SK-N-SH (cell line): ENCODE results near the gene RPL29. TPM values are rescaled to one million over a fixed set of nuclear protein-coding genes. Genes with fewer than 3 reads are reported as not detected.

Experiments
- CTCF ChIA-PET: fragments of 300-600, 350-600 bp; formaldehyde crosslinking; extraction: SDS; loops from one replicate; lab custom pipeline; 2021; lab: Yijun Ruan, JAX
- POLR2A ChIA-PET: fragments of 350-600 bp; sonication (Branson Sonifier 250); formaldehyde crosslinking; extraction: SDS; loops from one replicate; lab custom pipeline; 2020; ENCODE audit warnings: antibody characterized with exemption, inconsistent platforms; lab: Yijun Ruan, JAX
- DNase-seq: peaks from one replicate; pipeline ENCODE4 v3.0.0; 2012
- H2AFZ ChIP-seq: fragments of 200-600 bp; sonication (generic); 2 replicates; pipeline ENCODE4 v1.8.1; 2016; ENCODE audit warnings: antibody characterized with exemption, mild to moderate bottlenecking, low read depth
- H3F3A ChIP-seq: fragments of 200-600 bp; sonication (generic); replicated peaks from 2 replicates; pipeline ENCODE3; 2016; ENCODE audit warnings: antibody characterized with exemption, mild to moderate bottlenecking; ENCODE audit not compliant: insufficient read depth
- H3K27ac ChIP-seq, 2 experiments: fragments of 200-500 bp in 1 of 2; fragments of 200-600 bp in 1 of 2; sonication (Bioruptor generic) in 1 of 2; sonication (generic), shearing (Covaris generic) in 1 of 2; 2 replicates each; pipeline versions ENCODE4 v1.5.1 to v1.6.1; 2014 to 2016; ENCODE audit warnings: low read depth in 2 of 2, inconsistent platforms in 1 of 2, low read length in 1 of 2, mild to moderate bottlenecking in 1 of 2, mixed read lengths in 1 of 2
- H3K27me3 ChIP-seq: fragments of 200-600 bp; sonication (generic), shearing (Covaris generic); 2 replicates; pipeline ENCODE4 v1.6.1; 2016; ENCODE audit warnings: mixed run types; ENCODE audit not compliant: insufficient read depth
- H3K36me3 ChIP-seq, 2 experiments: fragments of 200-500 bp in 1 of 2; fragments of 200-600 bp in 1 of 2; sonication (Bioruptor generic) in 1 of 2; sonication (generic) in 1 of 2; replicated peaks in 1 of 2; 2 replicates each; pipeline versions ENCODE3 to v1.5.1; 2014 to 2016; ENCODE audit warnings: low read length in 1 of 2, mild to moderate bottlenecking in 1 of 2; ENCODE audit not compliant: insufficient read depth in 2 of 2, control insufficient read depth in 1 of 2
- H3K4me1 ChIP-seq, 2 experiments: fragments of 200-500 bp in 1 of 2; fragments of 200-600 bp in 1 of 2; sonication (Bioruptor generic) in 1 of 2; sonication (generic), shearing (Covaris generic) in 1 of 2; 2 replicates each; pipeline versions ENCODE4 v1.5.1 to v1.6.1; 2014 to 2016; ENCODE audit warnings: low read depth in 1 of 2, low read length in 1 of 2, mixed run types in 1 of 2; ENCODE audit not compliant: insufficient read depth in 2 of 2, control insufficient read depth in 1 of 2
- H3K4me2 ChIP-seq: fragments of 200-600 bp; sonication (generic), shearing (Covaris generic); 2 replicates; pipeline ENCODE4 v1.6.1; 2017; ENCODE audit warnings: mixed run types
- H3K4me3 ChIP-seq, 2 experiments: fragments of 200-500 bp in 1 of 2; fragments of 200-600 bp in 1 of 2; sonication (Bioruptor generic) in 1 of 2; sonication (generic), shearing (Covaris generic) in 1 of 2; 2 replicates each; pipeline versions ENCODE4 v1.5.1 to v1.8.1; 2014 to 2016; ENCODE audit warnings: low read depth in 2 of 2, inconsistent platforms in 1 of 2, low read length in 1 of 2, mild to moderate bottlenecking in 1 of 2, mixed read lengths in 1 of 2, moderate library complexity in 1 of 2
- H3K79me2 ChIP-seq: fragments of 200-600 bp; sonication (generic); 2 replicates; pipeline ENCODE4 v1.8.1; 2017; ENCODE audit warnings: mild to moderate bottlenecking; ENCODE audit not compliant: insufficient read depth
- H3K9ac ChIP-seq: fragments of 200-600 bp; sonication (generic); 2 replicates; pipeline ENCODE4 v1.6.1; 2017; ENCODE audit warnings: mixed run types
- H3K9me2 ChIP-seq: fragments of 200-600 bp; sonication (generic); 2 replicates; pipeline ENCODE4 v1.6.1; 2017; ENCODE audit warnings: mixed run types
- H3K9me3 ChIP-seq: fragments of 200-600 bp; sonication (generic); 2 replicates; pipeline ENCODE4 v1.6.1; 2017; ENCODE audit warnings: mixed run types, mild to moderate bottlenecking, moderate library complexity
- H4K20me1 ChIP-seq: fragments of 200-600 bp; sonication (generic); 2 replicates; pipeline ENCODE4 v1.6.1; 2017; ENCODE audit warnings: mild to moderate bottlenecking, mixed run types; ENCODE audit not compliant: insufficient read depth
- CHD2 ChIP-seq: fragments of 150-350 bp; IDR thresholded peaks from 2 replicates; pipeline ENCODE4 v1.6.1; 2018; ENCODE audit warnings: low read length; ENCODE audit not compliant: partially characterized antibody
- CTCF ChIP-seq: fragments of 200-600 bp; sonication (generic); IDR thresholded peaks from 2 replicates; pipeline ENCODE4 v1.6.1; 2017; ENCODE audit warnings: antibody characterized with exemption, mild to moderate bottlenecking, moderate library complexity
- FOSL2 ChIP-seq: IDR thresholded peaks from 2 replicates; pipeline ENCODE4 v1.4.0; 2012; ENCODE audit warnings: low read depth, mild to moderate bottlenecking, moderate library complexity, borderline replicate concordance
- FOXM1 ChIP-seq: IDR thresholded peaks from 2 replicates; pipeline ENCODE4 v1.4.0; 2012; ENCODE audit warnings: low read depth, mild to moderate bottlenecking
- GATA2 ChIP-seq: sonication (generic); formaldehyde crosslinking; IDR thresholded peaks from 2 replicates; pipeline ENCODE4 v1.5.0; 2020; ENCODE audit warnings: mild to moderate bottlenecking, missing genetic modification reagents
- IRF3 ChIP-seq: fragments of 150-350 bp; IDR thresholded peaks from 2 replicates; pipeline ENCODE4 v1.6.1; 2016; ENCODE audit warnings: mild to moderate bottlenecking, low read depth, low read length
- MEF2A ChIP-seq: IDR thresholded peaks from 2 replicates; pipeline ENCODE4 v1.4.0; 2012; ENCODE audit warnings: low read depth, borderline replicate concordance
- MXI1 ChIP-seq: IDR thresholded peaks from 2 replicates; pipeline ENCODE4 v1.6.1; 2012; ENCODE audit warnings: mild to moderate bottlenecking, low read depth, low read length, improper control_type of control experiment
- NFIC ChIP-seq: IDR thresholded peaks from 2 replicates; pipeline ENCODE4 v1.4.0; 2012; ENCODE audit warnings: borderline replicate concordance
- POLR2AphosphoS5 ChIP-seq: IDR thresholded peaks from 2 replicates; pipeline ENCODE4 v1.6.1; 2012; ENCODE audit warnings: low read depth, low read length
- TAF1 ChIP-seq: IDR thresholded peaks from 2 replicates; pipeline ENCODE4 v1.6.1; 2012; ENCODE audit warnings: low read depth, mild to moderate bottlenecking, low read length, moderate library complexity, borderline replicate concordance
- TEAD4 ChIP-seq: IDR thresholded peaks from 2 replicates; pipeline ENCODE4 v1.4.0; 2012; ENCODE audit warnings: mild to moderate bottlenecking, borderline replicate concordance; ENCODE audit not compliant: insufficient read depth
- USF2 ChIP-seq: fragments of 150-350 bp; IDR thresholded peaks from 2 replicates; pipeline ENCODE4 v1.6.1; 2017; ENCODE audit warnings: antibody characterized with exemption, low read length, low read depth, borderline replicate concordance
- YY1 ChIP-seq: IDR thresholded peaks from 2 replicates; pipeline ENCODE4 v1.4.0; 2012; ENCODE audit warnings: low read depth, mild to moderate bottlenecking
- WGBS: methylation state at CpG from one replicate; pipeline ENCODE4 v1.1.6; 2017; ENCODE audit warnings: low lambda C conversion rate; 5-methylcytosine and 5-hydroxymethylcytosine counted together
- polyA plus RNA-seq, 3 experiments: library from polyadenylated mRNA; depleted of rRNA; stranded (reverse); fragments of >200 nt; gene quantifications; 2 replicates each; pipeline ENCODE4 v1.2.3, GENCODE V29; 2012

The RPL29 gene
- polyA plus RNA-seq, 1 of the 3 experiments (the other 2 are of a cell fraction) = 3,173 TPM

GRCh38 chr3:51988286-51989146, 7.2 kb downstream of the RPL29 start:
- 90% methylated on average over 15 of the region's 15 CpGs for WGBS
- H3K4me1 ChIP-seq = peaks cover 3 to 25% of the 10 kb centered on the region in 2 experiments; a peak in 3 of 4 replicates
- POLR2A ChIA-PET = no interaction called here
- peaks cover 33% of the 10 kb centered on the region for H3K79me2 ChIP-seq
- H3K4me2 ChIP-seq = no peak overlapping the region
- H3K27ac ChIP-seq = no peak overlapping the region; a peak in 1 of 4 replicates
- no peaks in the 10 kb centered on the region for H3K27me3 ChIP-seq
- CTCF ChIA-PET = no interaction called here
- no peaks in the 10 kb centered on the region for H3K9me3 ChIP-seq
- H3K36me3 ChIP-seq = peaks cover 10 to 12% of the 10 kb centered on the region in 2 experiments
- no peak for TF ChIP-seq CTCF
- no peak for TF ChIP-seq USF2
- TF ChIP-seq CHD2 = no peak
- TF ChIP-seq GATA2 (CRISPR knock-in tag) = no peak
- TF ChIP-seq TAF1 = no peak
- TF ChIP-seq MEF2A = no peak
- TF ChIP-seq YY1 = no peak
- TF ChIP-seq POLR2AphosphoS5 = no peak
- no peak for TF ChIP-seq IRF3
- H3F3A ChIP-seq = peaks cover 35% of the 10 kb centered on the region
- no peak overlapping the region for H3K4me3 ChIP-seq
- no peak for DNase-seq
- no peak overlapping the region for H2AFZ ChIP-seq
- H3K9ac ChIP-seq = no peak overlapping the region
- H4K20me1 ChIP-seq = 0 out of 2 replicates have a peak, but pooled peaks cover 11% of the 10 kb centered on the region
- H3K9me2 ChIP-seq = no peaks in the 10 kb centered on the region

GRCh38 chr3:51987568-51987967, 8.1 kb downstream of the RPL29 start:
- no peak overlapping the region for H3K27ac ChIP-seq
- H3F3A ChIP-seq = peaks cover 40% of the 10 kb centered on the region
- ChIA-PET POLR2A (interaction anchor here (1.7 kb wide), 1 partner anchor 8 kb away, joined by 13 read pairs; the partner anchor contains the start of gene RPL29), CTCF (interaction anchor here (1.6 kb wide), 1 partner anchor 46 kb away, joined by 3 read pairs; the partner anchor contains the start of gene RRP9)
- H3K9me2 ChIP-seq = no peaks in the 10 kb centered on the region
- 0 out of 2 replicates have a peak, but pooled peaks cover 8% of the 10 kb centered on the region for H4K20me1 ChIP-seq
- no peaks in the 10 kb centered on the region for H3K27me3 ChIP-seq
- TF ChIP-seq MXI1 (no peak), GATA2 (CRISPR knock-in tag) (no peak), TEAD4 (no peak), FOXM1 (no peak), FOSL2 (no peak), NFIC (no peak), CHD2 (no peak)
- no peak overlapping the region for H3K4me2 ChIP-seq
- peaks cover 5 to 22% of the 10 kb centered on the region in 2 experiments; a peak in 3 of 4 replicates for H3K4me1 ChIP-seq
- H2AFZ ChIP-seq = no peak overlapping the region
- H3K79me2 ChIP-seq = peaks cover 26% of the 10 kb centered on the region
- H3K9ac ChIP-seq = no peak overlapping the region
- no peaks in the 10 kb centered on the region for H3K9me3 ChIP-seq
- 90% methylated on average over 7 of the region's 7 CpGs for WGBS
- no peak for DNase-seq
- H3K4me3 ChIP-seq = no peak overlapping the region
- peaks cover 6 to 8% of the 10 kb centered on the region in 2 experiments for H3K36me3 ChIP-seq
